ENCODE measurements around the gene IDE.

Gene IDE

DNA sequence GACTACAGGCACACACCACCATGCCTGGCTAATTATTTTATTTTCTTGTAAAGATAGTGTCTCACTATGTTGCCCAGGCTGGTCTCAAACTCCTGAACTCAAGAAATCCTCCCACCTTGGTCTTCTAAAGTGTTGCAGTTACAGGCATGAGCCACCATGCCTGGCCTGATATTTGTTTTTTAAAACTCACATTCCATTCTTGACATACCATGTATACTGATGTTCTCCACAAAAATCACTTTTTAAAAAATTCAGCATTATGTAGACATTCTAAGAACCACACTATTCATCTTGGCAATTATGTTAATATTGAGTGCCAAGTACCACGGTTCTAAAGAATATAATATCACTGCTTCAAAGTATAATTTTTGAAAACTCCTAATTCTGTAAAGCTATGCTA, 43.5 kb downstream of the IDE start:
- Histone ChIP-seq H3K9ac (ENCODE audit: low read depth, low read length, poor library complexity, severe bottlenecking) (no peak overlapping the region), H4K20me1 (ENCODE audit: insufficient read depth, low read length, poor library complexity, severe bottlenecking) (no peaks in the 10 kb centered on the region), H3K9me2 (replicated peaks; ENCODE audit: low read depth, low read length) (no peaks in the 10 kb centered on the region), H3K4me2 (ENCODE audit: low read depth, low read length, poor library complexity, severe bottlenecking) (no peak overlapping the region), H2AFZ (ENCODE audit: low read length) (no peak overlapping the region), H3K4me1 (ENCODE audit: insufficient read depth, low read length, poor library complexity, severe bottlenecking) (no peaks in the 10 kb centered on the region), H3K9me3 (ENCODE audit: insufficient read depth, low read depth, low read length) (no peaks in the 10 kb centered on the region), H3K4me3 (ENCODE audit: low read length, poor library complexity, severe bottlenecking) (no peak overlapping the region), H3F3A (ENCODE audit: low read depth) (no peaks in the 10 kb centered on the region), H3K36me3 (ENCODE audit: insufficient read depth, low read length) (peaks cover 35% of the 10 kb centered on the region), H3K27me3 (ENCODE audit: insufficient read depth, low read length, poor library complexity, severe bottlenecking) (no peaks in the 10 kb centered on the region), H3K79me2 (ENCODE audit: insufficient read depth, low read length) (no peaks in the 10 kb centered on the region)
- TF ChIP-seq CTCF (conservative IDR thresholded peaks at IDR 0.05; ENCODE audit: low read length) (no peak), EZH2phosphoT487 (IDR thresholded peaks at IDR 0.05; ENCODE audit: borderline replicate concordance) (no peak)

- H4K20me1 ChIP-seq (ENCODE audit: insufficient read depth, low read length, poor library complexity, severe bottlenecking), result no peaks in the 10 kb centered on the region
- no peaks in the 10 kb centered on the region for H3K9me2 ChIP-seq (replicated peaks; ENCODE audit: low read depth, low read length)
- no peak overlapping the region for H3K4me3 ChIP-seq (ENCODE audit: low read length, poor library complexity, severe bottlenecking)
- no peak overlapping the region for H2AFZ ChIP-seq (ENCODE audit: low read length)
- peaks cover 23% of the 10 kb centered on the region for H3K36me3 ChIP-seq (ENCODE audit: insufficient read depth, low read length)
- no peak overlapping the region for H3K9ac ChIP-seq (ENCODE audit: low read depth, low read length, poor library complexity, severe bottlenecking)
- no peaks in the 10 kb centered on the region for H3K4me1 ChIP-seq (ENCODE audit: insufficient read depth, low read length, poor library complexity, severe bottlenecking)
- TF ChIP-seq CTCF (conservative IDR thresholded peaks at IDR 0.05; ENCODE audit: low read length), result no peak
- TF ChIP-seq EZH2phosphoT487 (IDR thresholded peaks at IDR 0.05; ENCODE audit: borderline replicate concordance), result no peak
- no peaks in the 10 kb centered on the region for H3K9me3 ChIP-seq (ENCODE audit: insufficient read depth, low read depth, low read length)
- no peaks in the 10 kb centered on the region for H3F3A ChIP-seq (ENCODE audit: low read depth)
- H3K4me2 ChIP-seq (ENCODE audit: low read depth, low read length, poor library complexity, severe bottlenecking), result no peak overlapping the region
- no peaks in the 10 kb centered on the region for H3K79me2 ChIP-seq (ENCODE audit: insufficient read depth, low read length)
- H3K27me3 ChIP-seq (ENCODE audit: insufficient read depth, low read length, poor library complexity, severe bottlenecking), result no peaks in the 10 kb centered on the region
These were observed 46.2 kb downstream of the IDE start for GRCh38 chr10:92527716-92528115.

GRCh38 chr10:92523639-92524038, 50.3 kb downstream of the IDE start:
- Histone ChIP-seq H3F3A (ENCODE audit: low read depth) (no peaks in the 10 kb centered on the region), H3K9ac (ENCODE audit: low read depth, low read length, poor library complexity, severe bottlenecking) (no peak overlapping the region), H4K20me1 (ENCODE audit: insufficient read depth, low read length, poor library complexity, severe bottlenecking) (no peaks in the 10 kb centered on the region), H3K9me2 (replicated peaks; ENCODE audit: low read depth, low read length) (no peaks in the 10 kb centered on the region), H2AFZ (ENCODE audit: low read length) (no peak overlapping the region), H3K9me3 (ENCODE audit: insufficient read depth, low read depth, low read length) (no peaks in the 10 kb centered on the region), H3K79me2 (ENCODE audit: insufficient read depth, low read length) (no peaks in the 10 kb centered on the region), H3K4me2 (ENCODE audit: low read depth, low read length, poor library complexity, severe bottlenecking) (no peak overlapping the region), H3K4me3 (ENCODE audit: low read length, poor library complexity, severe bottlenecking) (no peak overlapping the region), H3K4me1 (ENCODE audit: insufficient read depth, low read length, poor library complexity, severe bottlenecking) (no peaks in the 10 kb centered on the region), H3K27me3 (ENCODE audit: insufficient read depth, low read length, poor library complexity, severe bottlenecking) (no peaks in the 10 kb centered on the region), H3K36me3 (ENCODE audit: insufficient read depth, low read length) (peaks cover 16% of the 10 kb centered on the region)
- TF ChIP-seq CTCF (conservative IDR thresholded peaks at IDR 0.05; ENCODE audit: low read length), result no peak
- no peak for TF ChIP-seq EZH2phosphoT487 (IDR thresholded peaks at IDR 0.05; ENCODE audit: borderline replicate concordance)
